GM12891 (cell line): ENCODE data around the gene CCDC30.
"Not testable (repeated sequence)": the region's sequence is repeated elsewhere in the genome, so short reads cannot be mapped to it uniquely, and the experiment has no call there.

Experiments
- DNase-seq: peaks from one replicate; pipeline ENCODE4 v3.0.0; 2011; ENCODE audit warnings: low spot score; ENCODE audit not compliant: insufficient read length
- FAIRE-seq: peaks from 2 replicates; lab custom pipeline; 2011; peaks lifted over from hg19 to GRCh38; lab: Jason Lieb, UNC
- PAX5 ChIP-seq: IDR thresholded peaks from 2 replicates; pipeline ENCODE4 v1.6.1; 2011; ENCODE audit warnings: low read length, moderate library complexity, mild to moderate bottlenecking; ENCODE audit not compliant: insufficient read depth, severe bottlenecking
- POLR2A ChIP-seq: IDR thresholded peaks from 2 replicates; pipeline ENCODE4 v1.6.1; 2011; ENCODE audit warnings: low read depth, low read length, control low read depth
- POLR2AphosphoS5 ChIP-seq: IDR thresholded peaks from 2 replicates; pipeline ENCODE4 v1.6.1; 2011; ENCODE audit warnings: low read depth, low read length, control low read depth
- POU2F2 ChIP-seq: IDR thresholded peaks from 2 replicates; pipeline ENCODE4 v1.6.1; 2011; ENCODE audit warnings: low read depth, mild to moderate bottlenecking, control low read depth, low read length, moderate library complexity
- SPI1 ChIP-seq: IDR thresholded peaks from 2 replicates; pipeline ENCODE4 v1.6.1; 2011; ENCODE audit warnings: low read depth, low read length, control low read depth
- TAF1 ChIP-seq: IDR thresholded peaks from 2 replicates; pipeline ENCODE4 v1.6.1; 2011; ENCODE audit warnings: low read depth, low read length, control low read depth

Gene CCDC30

GRCh38 chr1:42618866-42619265 lies 155.8 kb downstream of the CCDC30 start:
- no peak for DNase-seq
- no peak for TF ChIP-seq PAX5
- no peak for TF ChIP-seq TAF1
- no peak for TF ChIP-seq POU2F2
- no peak for TF ChIP-seq POLR2AphosphoS5
- TF ChIP-seq SPI1 = no peak
- no peak for TF ChIP-seq POLR2A
- no peak for FAIRE-seq

- DNase-seq (no peak), FAIRE-seq (no peak)
- TF ChIP-seq POLR2A (no peak), PAX5 (no peak), SPI1 (no peak), POLR2AphosphoS5 (no peak), POU2F2 (no peak), TAF1 (no peak)
Measured at GRCh38 chr1:42620307-42620706, 157.2 kb downstream of the CCDC30 start.

GRCh38 chr1:42621180-42621579 lies 158.1 kb downstream of the CCDC30 start:
- DNase-seq, FAIRE-seq: not testable (repeated sequence)

GRCh38 chr1:42627205-42627604 lies 164.1 kb downstream of the CCDC30 start:
- not testable (repeated sequence) for DNase-seq, FAIRE-seq

GRCh38 chr1:42639116-42639515 lies 176.0 kb downstream of the CCDC30 start:
- FAIRE-seq = no peak
- TF ChIP-seq POLR2AphosphoS5 (no peak), SPI1 (no peak), POU2F2 (no peak), POLR2A (no peak), TAF1 (no peak), PAX5 (no peak)

GRCh38 chr1:42646056-42646455 lies 183.0 kb downstream of the CCDC30 start:
- DNase-seq (no peak), FAIRE-seq (no peak)
- TF ChIP-seq TAF1 (no peak), POLR2AphosphoS5 (no peak), POLR2A (no peak), POU2F2 (no peak), PAX5 (no peak), SPI1 (no peak)

More at GRCh38 chr1:42639116-42639515, 176.0 kb downstream of the CCDC30 start:
- no peak for DNase-seq

- no peak for TF ChIP-seq TAF1
- no peak for TF ChIP-seq POU2F2
- TF ChIP-seq SPI1 = no peak
- TF ChIP-seq PAX5 = no peak
- no peak for TF ChIP-seq POLR2AphosphoS5
- no peak for TF ChIP-seq POLR2A
- FAIRE-seq (no peak), DNase-seq (no peak)
Measured at GRCh38 chr1:42657201-42657600, 194.1 kb downstream of the CCDC30 start.

- DNase-seq (peak; percentile 75), FAIRE-seq (peak; percentile 99)
- TF ChIP-seq SPI1 (0 out of 2 replicates have a peak, but pooled peaks have one; percentile 21), POLR2A (peak; percentile 90), POU2F2 (peak; percentile 81), PAX5 (no peak), TAF1 (peak; percentile 82), POLR2AphosphoS5 (peak; percentile 92)
Measured at GRCh38 chr1:42657981-42658876, 195.1 kb downstream of the CCDC30 start, which contains the start of gene PPIH. TSS of gene PPIH (plus strand) at chr1:42658423. CDS start at chr1:42658447, 24 bp downstream.

GRCh38 chr1:42658877-42659337 lies 195.8 kb downstream of the CCDC30 start:
- no peak for TF ChIP-seq POLR2A
- no peak for TF ChIP-seq POLR2AphosphoS5
- TF ChIP-seq SPI1 = no peak
- TF ChIP-seq POU2F2 = no peak
- TF ChIP-seq TAF1 = no peak
- no peak for TF ChIP-seq PAX5
- DNase-seq (no peak), FAIRE-seq (no peak)

- TF ChIP-seq POLR2A (no peak), POU2F2 (no peak), SPI1 (no peak), PAX5 (no peak), TAF1 (no peak), POLR2AphosphoS5 (no peak)
- FAIRE-seq (no peak), DNase-seq (peak; percentile 13)
Measured at GRCh38 chr1:42660907-42661500, 197.9 kb downstream of the CCDC30 start.

GRCh38 chr1:42669936-42670335 lies 206.8 kb downstream of the CCDC30 start:
- FAIRE-seq = no peak
- no peak for DNase-seq
- TF ChIP-seq PAX5 (no peak), POU2F2 (no peak), POLR2AphosphoS5 (no peak), TAF1 (no peak), SPI1 (no peak), POLR2A (no peak)
